ENCODE data around the gene FAM149A. TPM values are rescaled to one million over a fixed set of nuclear protein-coding genes. Genes with fewer than 3 reads are reported as not detected.

FAM149A gene
- total RNA-seq, 2 experiments from 2014 or later = not detected

DNA sequence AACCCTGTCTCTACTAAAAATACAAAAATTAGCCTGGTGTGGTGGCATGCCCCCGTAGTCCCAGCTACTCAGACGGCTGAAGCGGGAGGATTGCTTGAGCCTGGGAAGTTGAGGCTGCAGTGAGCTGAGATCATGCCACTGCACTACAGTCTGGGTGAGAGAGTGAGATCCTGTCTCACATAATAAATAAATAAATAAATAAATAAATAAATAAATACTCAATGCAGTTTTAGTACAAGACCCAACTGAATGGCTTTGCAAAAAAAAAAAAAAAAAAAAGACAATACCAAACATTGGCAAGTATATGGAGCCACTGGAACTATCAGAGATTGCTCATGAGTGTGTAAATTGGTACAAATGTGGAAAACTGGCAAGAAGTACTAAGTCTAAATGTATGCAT is 83.6 kb downstream of the FAM149A start:
- Histone ChIP-seq H4K20me1 (ENCODE audit: insufficient read depth, low read length) (no peaks in the 10 kb centered on the region), H3K9me3 (ENCODE audit: low read length) (no peaks in the 10 kb centered on the region), H3K27ac (ENCODE audit: low read depth, low read length, poor library complexity, severe bottlenecking) (no peak overlapping the region), H3K79me2 (ENCODE audit: insufficient read depth, low read depth, low read length) (peaks cover 11% of the 10 kb centered on the region; the same call in 1 of the 2 replicates), H2AFZ (ENCODE audit: low read length) (no peak overlapping the region), H3K4me2 (ENCODE audit: low read length) (no peak overlapping the region), H3K36me3 (ENCODE audit: insufficient read depth, low read length) (no peaks in the 10 kb centered on the region), H3K9me2 (ENCODE audit: insufficient read depth, low read length) (no peaks in the 10 kb centered on the region), H3K4me1 (ENCODE audit: insufficient read depth, low read length, poor library complexity, severe bottlenecking) (peaks cover 21% of the 10 kb centered on the region), H3K4me3 (ENCODE audit: low read depth, low read length, poor library complexity, severe bottlenecking) (no peak overlapping the region)
- TF ChIP-seq EZH2phosphoT487 (IDR thresholded peaks at IDR 0.05; ENCODE audit: borderline replicate concordance, low read depth, low read length) = no peak
- TF ChIP-seq, protein P1, sequence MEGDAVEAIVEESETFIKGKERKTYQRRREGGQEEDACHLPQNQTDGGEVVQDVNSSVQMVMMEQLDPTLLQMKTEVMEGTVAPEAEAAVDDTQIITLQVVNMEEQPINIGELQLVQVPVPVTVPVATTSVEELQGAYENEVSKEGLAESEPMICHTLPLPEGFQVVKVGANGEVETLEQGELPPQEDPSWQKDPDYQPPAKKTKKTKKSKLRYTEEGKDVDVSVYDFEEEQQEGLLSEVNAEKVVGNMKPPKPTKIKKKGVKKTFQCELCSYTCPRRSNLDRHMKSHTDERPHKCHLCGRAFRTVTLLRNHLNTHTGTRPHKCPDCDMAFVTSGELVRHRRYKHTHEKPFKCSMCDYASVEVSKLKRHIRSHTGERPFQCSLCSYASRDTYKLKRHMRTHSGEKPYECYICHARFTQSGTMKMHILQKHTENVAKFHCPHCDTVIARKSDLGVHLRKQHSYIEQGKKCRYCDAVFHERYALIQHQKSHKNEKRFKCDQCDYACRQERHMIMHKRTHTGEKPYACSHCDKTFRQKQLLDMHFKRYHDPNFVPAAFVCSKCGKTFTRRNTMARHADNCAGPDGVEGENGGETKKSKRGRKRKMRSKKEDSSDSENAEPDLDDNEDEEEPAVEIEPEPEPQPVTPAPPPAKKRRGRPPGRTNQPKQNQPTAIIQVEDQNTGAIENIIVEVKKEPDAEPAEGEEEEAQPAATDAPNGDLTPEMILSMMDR (conservative IDR thresholded peaks at IDR 0.05; ENCODE audit: low read length) = no peak
- POLR2A ChIA-PET = no interaction called here
- DNase-seq (ENCODE audit: low spot score) = no peak
- BruUV-seq (replicated peaks) = no TSS peak
- intact Hi-C loops (cut with micrococcal nuclease; ENCODE audit: unreplicated experiment) = no loop called here
- CTCF ChIA-PET (ENCODE audit: unreplicated experiment) = no interaction called here

DNA sequence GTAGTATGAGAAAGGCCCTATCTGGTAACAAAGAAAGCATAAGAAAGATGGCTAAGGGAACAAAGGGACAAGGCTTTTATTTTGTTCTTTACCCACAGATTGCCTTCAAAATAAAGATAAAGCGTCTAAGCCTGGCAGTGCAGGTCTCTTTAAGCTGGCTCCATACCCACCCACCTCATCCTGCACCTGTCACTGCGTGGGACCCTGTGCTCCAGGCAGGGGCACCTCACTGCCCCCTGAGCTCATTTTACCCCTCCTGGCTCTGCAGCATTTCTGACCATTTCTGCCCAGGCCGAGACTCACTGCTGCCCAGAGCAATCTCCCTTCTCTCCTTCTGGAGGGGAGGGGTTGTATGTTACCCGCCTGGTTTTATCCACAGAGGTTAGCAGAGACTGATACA is 85.2 kb downstream of the FAM149A start:
- Histone ChIP-seq H3K36me3 (ENCODE audit: insufficient read depth, low read length) (peaks cover 4% of the 10 kb centered on the region; the same call in 1 of the 2 replicates), H4K20me1 (ENCODE audit: insufficient read depth, low read length) (no peaks in the 10 kb centered on the region), H3K27ac (ENCODE audit: low read depth, low read length, poor library complexity, severe bottlenecking) (peak overlapping the region; percentile 91), H3K4me3 (ENCODE audit: low read depth, low read length, poor library complexity, severe bottlenecking) (peak overlapping the region; percentile 82), H3K9me3 (ENCODE audit: low read length) (no peaks in the 10 kb centered on the region), H3K4me1 (ENCODE audit: insufficient read depth, low read length, poor library complexity, severe bottlenecking) (peaks cover 27% of the 10 kb centered on the region), H2AFZ (ENCODE audit: low read length) (peak overlapping the region; percentile 93; the same call in 1 of the 2 replicates), H3K4me2 (ENCODE audit: low read length) (peak overlapping the region; percentile 77), H3K79me2 (ENCODE audit: insufficient read depth, low read depth, low read length) (peaks cover 17% of the 10 kb centered on the region; the same call in 1 of the 2 replicates), H3K9me2 (ENCODE audit: insufficient read depth, low read length) (no peaks in the 10 kb centered on the region)
- intact Hi-C loops (cut with micrococcal nuclease; ENCODE audit: unreplicated experiment) = loop anchor here (5.0 to 10.0 kb wide), 7 partner anchors 122 to 1542 kb away; partner anchors contain the start of genes CASP3, CCDC110, CENPU and PRIMPOL
- CTCF ChIA-PET (ENCODE audit: unreplicated experiment) = no interaction called here
- POLR2A ChIA-PET = interaction anchor here (1.1 to 1.4 kb wide), 3 partner anchors 20 to 170 kb away, joined by 3 to 4 read pairs (median 3); no protein-coding TSS in a partner anchor
- no TSS peak for BruUV-seq (replicated peaks)
- TF ChIP-seq, protein P1 (conservative IDR thresholded peaks at IDR 0.05; ENCODE audit: low read length) = no peak
- no peak for TF ChIP-seq EZH2phosphoT487 (IDR thresholded peaks at IDR 0.05; ENCODE audit: borderline replicate concordance, low read depth, low read length)
- DNase-seq (ENCODE audit: low spot score) = peak; percentile 13

DNA sequence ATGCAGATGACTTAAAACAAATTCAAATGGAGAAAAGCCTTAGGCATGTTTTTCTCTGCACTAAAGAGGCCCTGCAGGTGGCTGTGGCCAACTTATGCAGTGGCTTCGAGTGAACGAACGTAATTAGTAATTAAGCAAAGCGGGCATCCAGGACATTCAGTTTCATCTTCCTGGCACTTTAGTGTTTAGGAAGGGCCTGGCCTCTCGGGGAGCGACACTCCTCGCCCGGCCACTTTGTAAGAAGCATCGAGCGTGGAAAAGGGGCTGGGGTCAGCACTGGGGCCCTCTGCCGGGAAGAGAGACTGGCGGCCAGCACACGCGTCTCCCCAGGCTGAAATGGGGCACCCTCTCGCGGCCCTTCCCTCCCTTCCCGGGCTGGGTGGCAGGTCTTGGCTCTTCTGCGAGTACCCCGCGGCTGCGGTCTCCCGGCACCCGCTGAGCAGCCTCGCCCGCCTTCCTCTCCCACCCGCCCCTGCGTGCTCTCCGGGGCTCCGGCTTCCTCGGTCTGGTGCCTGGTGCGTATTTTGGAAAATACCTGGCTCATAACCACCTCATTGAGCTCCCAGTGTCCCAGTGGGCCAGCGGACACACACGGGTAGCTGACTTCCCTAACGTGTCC is 86.2 kb downstream of the FAM149A start:
- peak overlapping the region; percentile 91 for H3K27ac ChIP-seq (ENCODE audit: low read depth, low read length, poor library complexity, severe bottlenecking)
- peak; percentile 71 for DNase-seq (ENCODE audit: low spot score)
- H4K20me1 ChIP-seq (ENCODE audit: insufficient read depth, low read length) = no peaks in the 10 kb centered on the region
- H3K9me2 ChIP-seq (ENCODE audit: insufficient read depth, low read length) = no peaks in the 10 kb centered on the region
- TF ChIP-seq, protein P1 (conservative IDR thresholded peaks at IDR 0.05; ENCODE audit: low read length) = peak; percentile 51
- TF ChIP-seq EZH2phosphoT487 (IDR thresholded peaks at IDR 0.05; ENCODE audit: borderline replicate concordance, low read depth, low read length) = no peak
- POLR2A ChIA-PET = interaction anchor here (0.5 to 1.3 kb wide), 5 partner anchors 11 to 766 kb away, joined by 3 to 6 read pairs (median 4); partner anchors contain the start of gene TLR3
- CTCF ChIA-PET (ENCODE audit: unreplicated experiment) = no interaction called here
- peak overlapping the region; percentile 82 for H3K4me3 ChIP-seq (ENCODE audit: low read depth, low read length, poor library complexity, severe bottlenecking)
- H3K79me2 ChIP-seq (ENCODE audit: insufficient read depth, low read depth, low read length) = peaks cover 17% of the 10 kb centered on the region; the same call in 1 of the 2 replicates
- H3K9me3 ChIP-seq (ENCODE audit: low read length) = no peaks in the 10 kb centered on the region
- peaks cover 27% of the 10 kb centered on the region for H3K4me1 ChIP-seq (ENCODE audit: insufficient read depth, low read length, poor library complexity, severe bottlenecking)
- intact Hi-C loops (cut with micrococcal nuclease; ENCODE audit: unreplicated experiment) = loop anchor here (5.0 to 10.0 kb wide), 7 partner anchors 123 to 1543 kb away; partner anchors contain the start of genes CASP3, CCDC110, CENPU and PRIMPOL
- TSS peak; percentile 86 for BruUV-seq (replicated peaks)
- H2AFZ ChIP-seq (ENCODE audit: low read length) = peak overlapping the region; percentile 93
- H3K36me3 ChIP-seq (ENCODE audit: insufficient read depth, low read length) = peaks cover 6% of the 10 kb centered on the region
- peak overlapping the region; percentile 77 for H3K4me2 ChIP-seq (ENCODE audit: low read length)
